ENCODE results near the gene HERPUD1.

DNA sequence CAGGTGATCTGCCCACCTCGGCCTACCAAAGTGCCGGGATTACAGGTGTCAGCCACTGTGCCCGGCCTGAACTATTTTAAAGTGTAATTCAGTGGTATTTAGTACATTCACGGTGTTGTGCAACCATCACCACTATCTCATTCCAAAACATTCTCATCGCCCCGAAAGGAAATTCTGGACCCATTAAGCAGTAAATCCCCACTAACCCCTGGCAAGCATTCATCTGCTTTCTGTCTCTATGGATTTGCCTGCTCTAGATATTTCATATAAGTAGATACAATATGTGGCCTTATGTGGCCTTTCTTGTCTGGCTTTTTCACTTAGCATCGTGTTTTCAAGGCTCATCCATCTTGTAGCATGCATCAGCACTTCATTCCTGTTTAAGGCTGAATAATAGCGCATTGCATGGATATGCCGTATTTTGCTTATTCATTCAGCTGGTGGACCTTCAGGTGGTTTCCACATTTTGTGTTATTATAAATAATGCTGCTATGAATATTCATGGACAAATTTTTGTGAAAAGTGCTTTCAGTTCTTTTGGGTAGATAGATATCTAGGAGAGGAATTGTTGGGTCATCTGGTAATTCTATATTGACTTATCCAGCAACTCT lies 8.4 kb upstream of the HERPUD1 start:
- TF ChIP-seq POLR2AphosphoS5 (IDR thresholded peaks at IDR 0.05; ENCODE audit: low read depth, low read length), result no peak
- no peak for TF ChIP-seq TAF1 (IDR thresholded peaks at IDR 0.05; ENCODE audit: borderline replicate concordance, insufficient read depth, low read length)

All from PFSK-1 (cell line).